Lower leg skin (tissue), 4 donors: ENCODE results near the gene SUDS3. TPM values are rescaled to one million over a fixed set of nuclear protein-coding genes. Genes with fewer than 3 reads are reported as not detected.
A peak's percentile ranks its signal among the peaks of the same experiment; 100 is the strongest.

Experiments
- DNase-seq, 2 donors: peaks; one replicate each; pipeline ENCODE4 v3.0.0-alpha.2; 2019; ENCODE audit warnings: low spot score in 2 of 2
- H3K4me3 ChIP-seq: fragments of 200-600 bp; sonication (generic); 2 replicates; pipeline ENCODE4 v1.5.1; 2017; ENCODE audit warnings: mild to moderate bottlenecking, low read depth; ENCODE audit not compliant: poor library complexity, severe bottlenecking
- CTCF ChIP-seq, 3 donors: fragments of 450-650 bp; IDR thresholded peaks; one replicate each; pipeline ENCODE4 v1.5.1; 2016; ENCODE audit warnings: antibody characterized with exemption in 3 of 3, mild to moderate bottlenecking in 3 of 3, moderate library complexity in 2 of 3
- POLR2A ChIP-seq, 2 donors: fragments of 450-650 bp; IDR thresholded peaks; one replicate each; pipeline ENCODE4 v1.6.1; 2016 to 2017; ENCODE audit warnings: antibody characterized with exemption in 2 of 2, mild to moderate bottlenecking in 1 of 2, moderate library complexity in 1 of 2
- WGBS, 2 donors: methylation state at CpG; one replicate each; pipeline ENCODE4 v1.1.5; 2018; 5-methylcytosine and 5-hydroxymethylcytosine counted together
- intact Hi-C: fragments of 100-400 bp; cut with DNase I; formaldehyde crosslinking; loops from one replicate; pipeline ENCODE4 v1.15.0; 2023; ENCODE audit warnings: low total_unique reads
- total RNA-seq, 4 donors: library from RNA; depleted of rRNA; stranded (reverse); fragments of >200 nt; gene quantifications; one replicate each; pipeline ENCODE4 v1.1.0, GENCODE V29; 2016

The SUDS3 gene
- total RNA-seq, 4 donors from 2014 or later: 33.9 to 85.0 (median 68.9) TPM

DNA sequence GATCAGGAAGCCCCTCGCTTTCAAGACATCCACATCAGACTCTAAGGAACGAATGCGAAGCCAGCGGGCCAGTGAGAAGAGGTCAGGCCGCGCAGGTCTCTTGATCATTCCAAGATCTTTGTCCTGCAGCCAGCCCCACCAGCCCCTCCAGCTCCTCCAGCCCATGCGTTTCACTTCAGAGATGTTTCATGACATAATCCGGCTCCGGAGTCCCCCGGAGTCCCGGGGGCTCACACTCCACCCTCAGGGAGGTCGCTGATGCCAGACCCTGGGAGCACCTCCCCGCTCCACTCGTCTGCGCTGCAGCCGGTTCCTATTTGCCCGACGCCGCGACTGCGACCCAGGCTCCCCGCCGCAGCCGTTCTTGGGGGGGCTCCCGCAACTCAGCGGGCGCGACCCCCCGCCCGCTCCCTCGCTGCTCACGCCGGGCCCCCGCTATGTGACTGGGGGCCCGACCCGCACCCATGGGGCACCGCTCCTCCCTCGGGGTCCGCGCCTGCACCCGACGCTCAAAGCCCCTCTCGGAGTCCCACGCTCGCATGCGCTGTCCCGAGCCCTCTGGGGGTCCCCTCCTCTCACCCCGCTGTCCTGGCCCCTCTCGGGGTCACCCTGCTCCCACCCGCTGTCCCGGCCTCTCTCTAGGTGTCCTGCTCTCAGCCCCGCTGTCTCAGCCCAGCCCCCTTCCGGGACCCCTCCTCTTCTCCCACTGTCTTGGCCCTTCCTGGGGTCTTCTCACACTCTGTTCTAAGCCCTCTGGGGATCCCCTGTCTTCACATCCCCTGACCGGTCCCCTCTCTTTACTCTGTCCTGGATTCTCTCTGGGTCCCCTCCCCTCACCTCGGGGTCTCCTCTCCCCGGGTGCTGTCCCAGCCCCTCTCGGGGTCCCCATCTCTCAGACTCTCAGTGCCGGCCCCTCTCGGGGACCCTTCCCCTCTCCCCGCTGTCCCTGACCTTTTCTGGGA is 4.8 kb upstream of the SUDS3 start:
- 1 to 2% methylated on average over 33 to 50 of the region's 60 CpGs for WGBS, 2 donors
- DNase-seq: peak in 1 of 2 donors; percentile 84
- peak overlapping the region; percentile 77 for H3K4me3 ChIP-seq
- TF ChIP-seq POLR2A (IDR thresholded peaks at IDR 0.05) (no peak), CTCF (IDR thresholded peaks at IDR 0.05) (no peak)
- intact Hi-C loops: no loop called here

GRCh38 chr12:118372541-118373495 is 3.5 kb upstream of the SUDS3 start, which contains the start of gene TAOK3:
Gene TAOK3 (minus strand): TSS chr12:118372907. CDS start chr12:118255567, 117,340 bp downstream.
- TF ChIP-seq CTCF (IDR thresholded peaks at IDR 0.05) (no peak), POLR2A (IDR thresholded peaks at IDR 0.05) (peak in 1 of 2 donors; percentile 50)
- intact Hi-C loops: no loop called here
- DNase-seq: peak; percentile 99 to 100
- H3K4me3 ChIP-seq: peak within 1 kb of the TSS; percentile 77
- 0% methylated on average over 46 to 57 of the region's 75 CpGs for WGBS, 2 donors

GRCh38 chr12:118373616-118374015 is 2.7 kb upstream of the SUDS3 start:
- WGBS, 2 donors: 52 to 67% methylated on average over 5 of the region's 5 CpGs
- TF ChIP-seq POLR2A (IDR thresholded peaks at IDR 0.05) (no peak), CTCF (IDR thresholded peaks at IDR 0.05) (no peak)
- peak overlapping the region; percentile 36 for H3K4me3 ChIP-seq
- no peak for DNase-seq
- intact Hi-C loops: no loop called here

GRCh38 chr12:118374126-118374725 is 2.1 kb upstream of the SUDS3 start:
- intact Hi-C loops: no loop called here
- TF ChIP-seq CTCF (IDR thresholded peaks at IDR 0.05): no peak
- no peak overlapping the region for H3K4me3 ChIP-seq
- no peak for DNase-seq
- WGBS, 2 donors: 80 to 83% methylated on average over 14 of the region's 14 CpGs

GRCh38 chr12:118374909-118375308 is 1.4 kb upstream of the SUDS3 start:
- no peak for DNase-seq
- intact Hi-C loops: no loop called here
- TF ChIP-seq POLR2A (IDR thresholded peaks at IDR 0.05): no peak
- 31 to 33% methylated on average over 5 of the region's 5 CpGs for WGBS, 2 donors
- H3K4me3 ChIP-seq: no peak overlapping the region
